NCI-H1930 (cell line): Measurements from ENCODE around the gene TRIM27.
"Not testable (repeated sequence)": the region's sequence is repeated elsewhere in the genome, so short reads cannot be mapped to it uniquely, and the experiment has no call there.

Source experiments
- DNase-seq, 2 experiments: peaks; one replicate each; lab custom pipeline; 2025; lab: John Stamatoyannopoulos, UW

TRIM27 gene

DNA sequence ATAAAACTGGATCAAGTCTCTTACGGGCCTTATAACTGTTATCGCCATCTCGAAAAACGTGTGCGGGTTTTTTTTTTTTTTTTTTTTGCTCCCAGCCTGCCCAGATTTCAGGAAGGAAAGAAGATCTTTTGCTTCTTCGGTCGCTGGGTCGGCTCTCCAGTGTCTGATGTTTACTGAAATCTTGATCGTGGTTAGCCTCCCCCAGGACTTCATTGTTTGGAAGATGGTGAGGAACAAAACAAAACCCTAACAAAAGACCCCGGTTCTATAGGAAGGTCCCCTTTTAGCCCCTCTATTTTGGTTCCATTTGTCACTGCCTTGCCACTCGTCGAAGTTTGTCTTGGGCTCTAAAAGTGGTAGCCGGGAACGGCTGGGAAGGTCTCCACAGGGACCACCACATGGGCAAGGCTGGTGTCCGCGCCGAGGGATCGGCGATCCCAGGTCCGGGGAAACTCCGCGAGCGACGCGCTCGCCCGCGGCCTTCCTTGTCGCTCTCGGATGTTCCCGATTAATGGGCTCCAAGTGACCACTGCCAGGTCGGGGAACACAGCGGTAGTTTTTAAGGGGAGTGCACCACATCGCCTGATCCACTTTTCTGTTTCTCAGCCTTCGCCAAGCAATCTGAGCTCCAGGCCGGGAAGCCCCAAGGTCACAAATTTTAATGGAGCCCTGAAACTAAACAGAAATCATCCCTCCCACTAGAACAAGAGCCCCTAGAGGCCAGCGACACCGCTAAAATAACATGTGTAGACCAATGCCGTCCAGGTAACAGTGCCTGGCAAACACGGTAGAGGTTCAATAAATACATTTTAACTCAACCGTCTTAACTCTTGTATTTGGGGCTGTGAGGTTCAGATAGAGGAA lies 27.0 kb downstream of the TRIM27 start:
- peak; percentile 66 to 68 for DNase-seq

DNA sequence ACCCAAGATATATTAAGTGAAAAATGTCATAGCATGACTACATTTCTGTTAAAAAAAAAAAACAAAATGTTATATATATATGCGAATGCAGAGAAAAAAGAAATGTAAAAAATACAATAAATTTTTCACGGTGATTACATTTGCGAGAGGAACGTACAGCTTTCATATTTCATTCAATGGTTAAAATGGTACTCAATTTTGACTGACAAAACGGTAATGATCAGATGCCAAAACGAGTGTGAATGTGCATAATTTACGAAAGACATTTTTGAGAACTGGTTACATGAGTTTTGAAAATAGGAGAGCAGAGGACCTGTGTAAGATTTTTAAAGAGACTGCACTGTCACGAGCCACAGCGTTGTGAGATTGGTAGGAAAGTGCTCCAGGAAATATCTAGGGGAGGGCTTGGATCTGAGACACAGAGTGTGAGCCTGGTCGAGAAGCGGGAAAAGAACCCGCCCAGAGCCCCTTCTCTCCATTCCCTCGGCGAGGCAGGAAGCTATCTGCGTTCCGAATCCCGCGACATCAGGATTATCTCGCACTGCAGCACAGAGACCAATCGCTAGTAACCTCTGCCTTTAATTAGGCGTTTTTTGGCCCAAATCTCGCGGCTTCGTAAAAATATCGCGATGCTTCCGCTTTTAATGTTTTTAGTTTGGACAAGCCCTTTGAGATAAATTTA lies 28.5 kb downstream of the TRIM27 start:
- DNase-seq, result peak; percentile 95 to 96

DNA sequence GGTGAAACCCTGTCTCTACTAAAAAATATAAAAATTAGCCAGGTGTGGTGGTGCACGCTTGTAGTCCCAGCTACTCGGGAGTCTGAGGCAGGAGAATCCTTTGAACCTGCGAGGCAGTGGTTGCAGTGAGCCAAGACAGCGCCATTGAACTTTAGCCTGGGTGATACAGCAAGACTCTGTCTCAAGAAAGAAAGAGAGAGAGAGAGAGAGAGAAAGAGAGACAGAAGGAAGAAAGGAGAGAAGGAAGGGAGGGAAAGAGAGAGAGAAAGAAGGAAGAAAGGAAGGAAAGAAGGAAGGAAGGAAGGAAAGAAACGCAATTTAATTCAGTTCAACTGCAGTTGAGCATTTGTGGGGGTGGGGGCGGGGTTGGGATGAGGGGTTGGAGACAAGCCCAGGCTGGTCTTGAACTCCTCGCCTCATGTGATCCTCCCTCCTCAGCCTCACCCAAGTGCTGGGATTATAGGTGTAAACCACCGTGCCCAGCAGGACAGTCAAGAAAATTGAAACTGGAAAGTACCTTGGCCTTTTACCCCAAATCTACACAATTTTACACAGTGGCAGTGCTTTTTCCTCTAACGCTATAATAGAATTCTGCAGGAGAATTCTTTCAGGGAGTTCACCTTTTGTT lies 30.5 kb downstream of the TRIM27 start:
- DNase-seq, result no peak

DNA sequence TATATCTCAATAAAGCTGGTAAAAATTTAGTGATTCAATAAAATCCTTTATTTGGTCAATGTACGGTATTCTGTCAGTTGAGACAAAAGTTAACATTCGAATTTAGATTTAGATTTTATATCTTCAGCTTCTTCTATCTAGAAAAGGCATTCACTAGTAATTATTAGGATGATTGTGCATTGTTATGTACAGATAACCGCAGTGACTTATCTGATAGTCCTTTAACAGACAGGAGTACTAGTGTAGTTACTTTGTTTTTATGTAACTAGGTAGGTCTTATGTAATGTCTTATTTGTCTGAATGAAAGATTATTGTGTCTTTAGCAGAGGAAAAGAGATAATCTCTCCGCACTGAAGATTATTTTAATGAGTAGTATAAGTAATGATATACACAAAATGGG lies 31.3 kb downstream of the TRIM27 start:
- no peak for DNase-seq

- no peak for DNase-seq
Observed at GRCh38 chr6:28887796-28888496, 35.8 kb downstream of the TRIM27 start.

GRCh38 chr6:28886079-28886439 lies 37.7 kb downstream of the TRIM27 start:
- no peak for DNase-seq

GRCh38 chr6:28884423-28885131 lies 39.2 kb downstream of the TRIM27 start:
- DNase-seq, result peak; percentile 10 to 28

DNA sequence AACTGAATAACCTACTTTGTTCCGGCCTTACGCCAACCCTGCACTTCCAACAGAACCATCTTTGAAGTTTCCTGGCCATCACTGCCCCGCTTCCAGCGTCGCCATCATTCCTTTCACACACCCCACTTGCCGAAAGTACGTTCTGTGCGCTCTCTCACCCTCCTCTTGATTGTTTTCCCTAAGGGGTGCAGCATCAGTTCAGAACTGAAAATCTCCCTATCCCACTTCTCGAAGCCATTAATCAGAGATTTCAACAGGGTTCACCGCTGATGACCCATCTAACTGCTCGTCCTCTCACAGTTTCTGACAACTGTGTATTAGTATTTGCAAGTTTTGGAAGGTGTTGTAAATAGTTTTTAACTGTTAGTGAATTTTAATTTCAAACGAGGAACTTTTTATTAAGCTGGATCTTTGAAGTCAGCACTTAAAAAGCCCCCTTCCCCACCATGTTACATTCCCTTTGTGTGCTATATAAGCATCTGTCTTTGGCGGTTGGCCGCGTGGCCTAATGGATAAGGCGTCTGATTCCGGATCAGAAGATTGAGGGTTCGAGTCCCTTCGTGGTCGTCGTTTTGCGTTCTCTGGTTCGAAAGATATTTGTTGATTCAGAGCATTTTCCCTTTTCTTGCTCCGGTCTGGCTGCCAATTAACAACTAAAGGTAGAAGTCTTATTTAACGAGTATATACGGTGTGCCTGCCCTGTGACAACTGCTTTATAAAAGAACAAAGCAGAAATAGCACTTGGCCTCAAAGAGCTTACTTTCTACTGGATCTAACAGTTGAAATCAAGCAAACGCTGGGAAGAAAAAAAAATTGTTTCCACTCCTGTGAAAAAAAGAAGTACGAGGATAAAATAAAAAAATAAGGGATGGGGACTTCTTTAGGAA lies 42.6 kb downstream of the TRIM27 start:
- peak; percentile 69 to 81 for DNase-seq

DNA sequence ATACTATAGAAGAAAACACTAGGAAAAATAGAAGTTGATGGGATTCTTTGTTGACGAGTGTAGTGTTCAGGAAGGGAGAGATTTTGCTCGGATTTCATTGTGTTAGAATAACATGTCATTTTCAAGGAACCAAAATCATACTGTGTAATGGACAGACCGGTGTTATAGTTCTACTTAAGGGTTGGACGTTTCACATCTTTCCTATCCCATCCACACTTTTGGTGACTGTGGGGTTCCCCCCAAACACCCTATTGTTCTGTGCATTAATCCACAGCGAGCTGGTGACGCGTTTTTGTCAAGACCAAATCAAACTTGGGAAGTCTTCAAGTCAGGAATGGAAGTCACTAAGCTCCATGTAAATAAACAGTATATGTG lies 43.3 kb downstream of the TRIM27 start:
- no peak for DNase-seq

DNA sequence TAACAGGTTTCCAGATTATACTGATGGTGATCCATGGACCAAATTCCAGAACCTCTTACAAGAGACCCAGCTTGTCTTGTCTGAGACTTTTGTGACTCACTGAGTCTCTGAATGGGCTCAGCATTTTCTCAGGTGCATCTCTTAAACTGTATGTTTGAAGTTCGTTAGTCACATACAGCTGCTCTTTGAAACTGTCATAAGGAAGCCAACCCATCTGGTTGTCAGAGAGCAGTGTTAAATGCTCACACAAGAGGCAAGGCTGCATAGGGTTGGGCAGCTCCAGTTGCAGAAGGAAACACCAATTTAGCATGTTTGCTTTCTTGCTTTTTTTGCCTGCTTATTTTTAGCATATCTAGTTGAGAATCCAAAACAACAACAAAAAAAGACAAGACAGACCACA lies 47.1 kb downstream of the TRIM27 start:
- DNase-seq, result no peak

DNA sequence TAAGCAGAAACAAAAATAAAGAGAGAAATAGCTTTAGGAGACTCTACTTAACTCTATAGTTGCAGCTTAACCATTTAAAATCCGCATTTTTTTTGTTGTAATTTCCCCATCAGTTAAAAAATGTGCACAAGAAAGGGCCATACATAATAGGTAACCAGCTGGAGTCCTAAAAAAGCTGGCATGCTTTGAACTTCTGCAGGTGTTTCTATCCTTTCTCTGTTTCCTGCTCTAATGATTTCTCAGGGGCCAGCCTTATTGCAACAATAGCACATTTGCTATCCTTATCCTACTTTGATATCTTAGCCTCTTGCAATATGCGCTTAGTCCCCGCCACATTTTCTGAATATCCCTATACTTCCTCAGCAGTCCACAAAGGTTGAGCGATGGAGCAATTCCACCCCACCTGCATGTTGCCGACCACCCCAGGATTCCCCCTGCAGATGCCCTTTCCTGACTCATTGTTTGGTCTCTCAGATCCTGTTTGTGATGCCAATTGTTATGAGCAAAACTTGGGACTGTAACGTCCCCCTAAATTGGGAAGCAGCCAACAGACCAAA lies 48.5 kb downstream of the TRIM27 start:
- no peak for DNase-seq

GRCh38 chr6:28872157-28872817 lies 51.5 kb downstream of the TRIM27 start:
- not testable (repeated sequence) for DNase-seq

DNA sequence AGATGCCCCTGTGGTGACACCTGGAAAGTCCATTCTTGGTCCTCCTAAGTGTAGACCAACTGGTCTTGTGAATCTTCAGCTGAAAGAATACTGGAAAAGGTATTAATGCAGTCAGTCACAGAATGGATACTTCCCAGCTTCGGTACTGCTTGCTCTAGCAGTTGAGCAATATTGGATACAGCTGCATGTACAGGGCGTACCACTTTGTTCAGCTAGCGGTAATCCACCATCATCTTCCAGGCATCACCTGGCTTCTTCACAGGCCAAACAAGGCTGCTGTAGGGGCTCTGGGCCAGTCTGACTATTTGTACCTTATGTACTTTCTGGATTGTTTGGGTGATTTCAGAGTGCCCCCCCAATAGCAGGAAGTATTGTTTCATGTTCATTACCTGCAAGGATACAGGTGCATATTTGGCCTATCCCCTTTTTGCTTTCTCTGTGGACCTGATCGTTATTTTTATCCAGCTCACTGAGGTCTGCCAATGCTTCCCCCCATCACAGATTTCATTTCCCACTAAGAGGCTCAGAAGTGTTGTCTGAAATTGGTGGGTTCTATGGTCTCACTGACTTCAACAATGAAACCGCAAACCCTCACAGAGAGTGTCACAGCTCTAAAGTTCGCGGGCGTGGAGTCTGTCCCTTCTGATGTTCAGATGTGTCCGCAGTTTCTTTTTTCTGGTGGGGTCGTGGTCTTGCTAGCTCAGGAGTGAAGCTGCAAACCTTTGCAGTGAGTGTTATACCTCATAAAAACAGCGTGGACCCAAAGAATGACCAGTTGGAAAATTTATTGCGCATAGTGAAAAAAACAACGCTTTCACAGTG lies 52.2 kb downstream of the TRIM27 start:
- no peak for DNase-seq

DNA sequence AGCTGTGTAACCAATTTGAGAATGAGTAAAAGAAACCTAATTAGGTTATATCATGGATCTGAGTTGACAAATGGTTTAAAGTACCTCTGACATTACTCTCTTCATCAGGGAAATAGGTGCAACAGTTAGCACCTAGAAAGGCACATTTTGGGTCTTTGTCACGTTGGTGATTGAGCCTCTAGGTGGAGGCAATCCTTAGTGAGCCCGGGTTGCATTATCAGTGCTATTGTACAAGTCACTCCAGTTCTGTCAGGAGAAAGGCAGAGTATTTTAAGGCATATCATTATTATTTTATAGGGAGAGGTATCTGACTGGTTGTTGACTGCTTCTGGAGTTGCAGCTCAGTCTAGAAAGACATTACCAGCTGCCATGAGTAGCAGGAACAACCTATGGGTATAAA lies 54.9 kb downstream of the TRIM27 start:
- no peak for DNase-seq

DNA sequence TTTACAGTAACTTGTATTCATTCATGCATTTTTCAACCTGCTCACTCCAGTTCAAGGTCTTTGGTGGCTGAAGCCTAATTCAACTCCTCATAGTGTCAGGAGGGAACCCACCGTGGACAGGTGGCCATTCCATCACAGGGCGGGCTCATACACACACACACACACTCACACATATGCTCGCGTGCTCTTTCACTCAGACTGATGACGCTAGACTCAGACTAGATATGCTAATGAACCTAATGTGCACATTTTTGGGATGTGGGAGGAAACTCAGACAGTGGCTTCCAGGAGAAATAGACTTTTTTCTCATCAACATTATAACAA lies 56.7 kb downstream of the TRIM27 start:
- DNase-seq, result no peak

- peak; percentile 71 to 74 for DNase-seq
Observed at GRCh38 chr6:28866205-28867085, 57.3 kb downstream of the TRIM27 start.

DNA sequence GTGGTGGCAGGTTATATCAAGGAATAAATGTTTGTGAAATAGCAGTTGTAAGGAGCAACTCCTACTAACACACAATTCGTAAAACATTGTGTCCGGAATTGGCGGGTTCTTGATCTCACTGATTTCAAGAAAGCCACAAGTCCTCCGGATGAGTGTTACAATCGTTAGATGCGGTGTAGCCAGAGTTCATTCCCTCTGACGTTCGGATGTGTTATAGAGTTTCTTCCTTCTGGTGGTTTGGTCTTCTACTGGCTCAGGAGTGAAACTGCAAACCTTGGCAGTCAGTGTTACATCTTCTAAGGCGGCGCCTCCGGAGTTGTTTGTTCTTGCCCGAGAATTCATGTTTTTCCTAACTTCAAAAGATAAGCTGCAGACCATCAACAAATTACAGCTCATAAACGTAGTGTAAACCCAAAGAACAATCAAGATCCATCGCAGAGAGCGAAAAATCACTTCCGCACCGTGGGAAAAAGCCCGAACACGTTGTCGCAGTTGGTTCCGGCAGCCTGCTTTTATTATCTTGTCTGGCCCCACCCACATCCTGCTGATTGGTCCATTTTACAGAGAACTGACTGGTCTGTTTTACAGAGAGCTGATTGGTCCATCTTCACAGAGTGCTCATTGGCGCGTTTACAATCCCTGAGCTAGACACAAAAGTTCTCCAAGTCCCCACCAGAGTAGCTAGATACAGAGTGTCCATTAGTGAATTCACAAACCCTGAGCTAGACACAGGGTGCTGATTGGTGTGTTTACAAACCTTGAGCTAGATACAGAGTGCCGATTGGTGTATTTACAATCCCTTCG lies 58.2 kb downstream of the TRIM27 start:
- peak; percentile 22 to 37 for DNase-seq
